ENCODE measurements around the gene LRMDA. TPM values are rescaled to one million over a fixed set of nuclear protein-coding genes. Genes with fewer than 3 reads are reported as not detected.

LRMDA gene
- total RNA-seq, 1 donor from 2014 or later, result 29.9 TPM

- intact Hi-C loops (cut with DNase I), result no loop called here
- TF ChIP-seq CTCF (IDR thresholded peaks at IDR 0.05), result no peak
- Histone ChIP-seq H3K4me3 (no peak overlapping the region), H3K4me1 (no peaks in the 10 kb centered on the region), H3K36me3 (no peaks in the 10 kb centered on the region), H3K27ac (no peak overlapping the region), H3K27me3 (ENCODE audit: low read depth) (no peaks in the 10 kb centered on the region), H3K9me3 (no peaks in the 10 kb centered on the region)
- ATAC-seq (no peak), DNase-seq (no peak)
Measured at GRCh38 chr10:75935650-75936400, 504.4 kb downstream of the LRMDA start.

DNA sequence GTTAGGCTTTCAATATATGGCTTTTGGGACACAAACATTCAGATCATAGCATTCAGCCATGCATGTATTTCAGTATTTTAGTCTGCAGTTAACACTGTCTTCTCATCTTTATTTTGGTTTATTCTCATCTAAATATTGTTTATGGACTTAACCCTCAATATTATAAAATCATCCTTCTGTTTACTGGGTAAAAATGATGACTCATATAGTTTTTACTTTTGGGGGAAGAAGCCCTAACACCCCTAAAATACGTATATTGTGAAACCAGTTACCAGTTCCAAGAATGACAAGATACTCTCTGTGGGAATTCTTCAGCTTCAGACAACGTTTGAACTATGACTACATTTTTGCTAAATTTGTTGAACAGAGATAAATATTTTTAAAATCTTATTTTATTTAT is 505.4 kb downstream of the LRMDA start:
- no peaks in the 10 kb centered on the region for H3K36me3 ChIP-seq
- H3K4me3 ChIP-seq, result no peak overlapping the region
- H3K4me1 ChIP-seq, result no peaks in the 10 kb centered on the region
- no peaks in the 10 kb centered on the region for H3K27me3 ChIP-seq (ENCODE audit: low read depth)
- TF ChIP-seq CTCF (IDR thresholded peaks at IDR 0.05), result no peak
- intact Hi-C loops (cut with DNase I), result no loop called here
- no peak overlapping the region for H3K27ac ChIP-seq
- ATAC-seq (no peak), DNase-seq (no peak)
- H3K9me3 ChIP-seq, result no peaks in the 10 kb centered on the region

DNA sequence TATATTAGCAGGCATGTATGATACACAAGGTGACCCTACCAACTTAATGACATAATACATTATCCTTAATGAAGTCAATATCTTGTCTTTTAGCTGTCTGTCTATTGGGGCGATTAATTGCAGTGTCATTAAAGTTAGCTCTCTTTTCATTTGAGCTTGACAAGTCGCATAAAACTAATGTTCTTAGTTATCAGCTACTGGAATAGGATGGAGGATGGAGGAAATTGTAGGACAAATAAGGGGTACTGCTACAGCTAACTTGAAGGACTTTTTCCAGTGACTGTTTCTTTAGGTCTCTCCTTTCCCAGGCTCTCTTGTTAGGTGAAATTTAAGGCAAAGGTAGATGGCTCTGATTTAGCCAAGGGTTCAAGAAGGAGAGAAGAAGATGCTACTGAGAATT is 506.4 kb downstream of the LRMDA start:
- Histone ChIP-seq H3K27ac (no peak overlapping the region), H3K4me3 (no peak overlapping the region), H3K4me1 (no peaks in the 10 kb centered on the region), H3K9me3 (no peaks in the 10 kb centered on the region), H3K27me3 (ENCODE audit: low read depth) (no peaks in the 10 kb centered on the region), H3K36me3 (no peaks in the 10 kb centered on the region)
- ATAC-seq (no peak), DNase-seq (no peak)
- TF ChIP-seq CTCF (IDR thresholded peaks at IDR 0.05), result no peak
- intact Hi-C loops (cut with DNase I), result no loop called here

- ATAC-seq, result no peak
- H3K27ac ChIP-seq, result no peak overlapping the region
- no peaks in the 10 kb centered on the region for H3K27me3 ChIP-seq (ENCODE audit: low read depth)
- no peak for DNase-seq
- no peaks in the 10 kb centered on the region for H3K4me1 ChIP-seq
- no peak for TF ChIP-seq CTCF (IDR thresholded peaks at IDR 0.05)
- H3K9me3 ChIP-seq, result no peaks in the 10 kb centered on the region
- intact Hi-C loops (cut with DNase I), result no loop called here
- H3K36me3 ChIP-seq, result no peaks in the 10 kb centered on the region
- no peak overlapping the region for H3K4me3 ChIP-seq
Measured at GRCh38 chr10:75938380-75939122, 507.1 kb downstream of the LRMDA start.

DNA sequence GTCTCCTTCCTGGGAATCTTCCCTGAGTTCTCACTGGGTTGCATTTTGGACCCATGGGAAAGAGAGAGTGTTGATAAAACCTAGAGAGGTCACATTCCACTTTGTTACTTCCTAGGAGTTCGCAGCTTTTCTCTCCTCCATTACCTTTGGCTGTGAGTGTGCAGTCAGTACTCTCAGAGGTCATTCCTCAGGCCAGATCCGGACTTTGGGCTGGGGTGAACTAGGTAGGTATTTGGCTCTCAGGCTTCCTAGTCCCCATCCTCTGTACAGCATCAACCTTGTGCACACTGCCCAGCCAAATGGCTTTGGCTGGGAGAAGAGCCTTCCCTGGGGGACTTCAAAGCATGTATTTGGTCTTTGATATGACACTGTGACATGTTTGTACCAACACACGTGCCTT is 508.1 kb downstream of the LRMDA start:
- H3K9me3 ChIP-seq, result no peaks in the 10 kb centered on the region
- no peak for TF ChIP-seq CTCF (IDR thresholded peaks at IDR 0.05)
- intact Hi-C loops (cut with DNase I), result no loop called here
- no peaks in the 10 kb centered on the region for H3K27me3 ChIP-seq (ENCODE audit: low read depth)
- no peak overlapping the region for H3K27ac ChIP-seq
- ATAC-seq (no peak), DNase-seq (no peak)
- H3K36me3 ChIP-seq, result no peaks in the 10 kb centered on the region
- H3K4me1 ChIP-seq, result no peaks in the 10 kb centered on the region
- H3K4me3 ChIP-seq, result no peak overlapping the region
